Measurements from ENCODE around the gene GZMM.

The GZMM gene

GRCh38 chr19:533364-534058 is 10.3 kb upstream of the GZMM start:
- TF ChIP-seq TAF1 (IDR thresholded peaks at IDR 0.05; ENCODE audit: low read depth, low read length): no peak
- TF ChIP-seq POLR2AphosphoS5 (IDR thresholded peaks at IDR 0.05; ENCODE audit: low read depth, low read length): no peak
- no peak for TF ChIP-seq POU2F2 (IDR thresholded peaks at IDR 0.05; ENCODE audit: low read depth, low read length)
- no peak for TF ChIP-seq POLR2A (IDR thresholded peaks at IDR 0.05; ENCODE audit: low read depth, low read length)
- TF ChIP-seq PAX5 (IDR thresholded peaks at IDR 0.05; ENCODE audit: insufficient read depth, low read length, severe bottlenecking): no peak
- TF ChIP-seq SPI1 (IDR thresholded peaks at IDR 0.05; ENCODE audit: low read depth, low read length): no peak
- DNase-seq (ENCODE audit: insufficient read length, low spot score) (no peak), FAIRE-seq (no peak)

DNA sequence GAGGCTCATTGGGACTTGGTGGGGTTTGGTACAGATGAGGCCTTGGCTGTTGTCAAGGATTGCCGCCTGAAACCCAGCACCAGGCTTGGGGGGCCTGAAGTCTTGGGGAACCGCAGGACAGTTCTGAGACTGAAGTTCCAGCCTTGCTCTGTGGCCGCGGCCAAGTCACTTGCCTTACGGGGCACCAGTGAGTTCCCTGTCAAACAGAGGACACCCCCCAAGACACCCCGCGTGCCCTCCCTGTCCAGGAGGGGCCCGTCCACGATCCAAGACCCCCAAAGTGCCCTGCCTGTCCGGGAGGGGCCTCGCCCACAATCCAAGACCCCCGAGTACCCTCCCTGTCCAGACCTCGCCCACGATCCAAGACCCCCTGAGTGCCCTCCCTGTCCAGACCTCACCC is 9.8 kb upstream of the GZMM start:
- DNase-seq (ENCODE audit: insufficient read length, low spot score): no peak
- TF ChIP-seq PAX5 (IDR thresholded peaks at IDR 0.05; ENCODE audit: insufficient read depth, low read length, severe bottlenecking) (no peak), SPI1 (IDR thresholded peaks at IDR 0.05; ENCODE audit: low read depth, low read length) (no peak), TAF1 (IDR thresholded peaks at IDR 0.05; ENCODE audit: low read depth, low read length) (no peak), POLR2AphosphoS5 (IDR thresholded peaks at IDR 0.05; ENCODE audit: low read depth, low read length) (no peak), POU2F2 (IDR thresholded peaks at IDR 0.05; ENCODE audit: low read depth, low read length) (no peak), POLR2A (IDR thresholded peaks at IDR 0.05; ENCODE audit: low read depth, low read length) (no peak)
- no peak for FAIRE-seq

- no peak for TF ChIP-seq POU2F2 (IDR thresholded peaks at IDR 0.05; ENCODE audit: low read depth, low read length)
- TF ChIP-seq PAX5 (IDR thresholded peaks at IDR 0.05; ENCODE audit: insufficient read depth, low read length, severe bottlenecking): no peak
- no peak for TF ChIP-seq SPI1 (IDR thresholded peaks at IDR 0.05; ENCODE audit: low read depth, low read length)
- no peak for TF ChIP-seq POLR2AphosphoS5 (IDR thresholded peaks at IDR 0.05; ENCODE audit: low read depth, low read length)
- TF ChIP-seq POLR2A (IDR thresholded peaks at IDR 0.05; ENCODE audit: low read depth, low read length): no peak
- no peak for TF ChIP-seq TAF1 (IDR thresholded peaks at IDR 0.05; ENCODE audit: low read depth, low read length)
- DNase-seq (ENCODE audit: insufficient read length, low spot score): no peak
- FAIRE-seq: no peak
Measured at GRCh38 chr19:535017-535835, 8.6 kb upstream of the GZMM start.

GRCh38 chr19:536031-536880 is 7.6 kb upstream of the GZMM start:
- FAIRE-seq (no peak), DNase-seq (ENCODE audit: insufficient read length, low spot score) (no peak)
- TF ChIP-seq TAF1 (IDR thresholded peaks at IDR 0.05; ENCODE audit: low read depth, low read length) (no peak), POU2F2 (IDR thresholded peaks at IDR 0.05; ENCODE audit: low read depth, low read length) (no peak)

GRCh38 chr19:536881-537404 is 6.9 kb upstream of the GZMM start:
- FAIRE-seq (no peak), DNase-seq (ENCODE audit: insufficient read length, low spot score) (no peak)
- TF ChIP-seq POLR2A (IDR thresholded peaks at IDR 0.05; ENCODE audit: low read depth, low read length): no peak
- no peak for TF ChIP-seq TAF1 (IDR thresholded peaks at IDR 0.05; ENCODE audit: low read depth, low read length)
- no peak for TF ChIP-seq PAX5 (IDR thresholded peaks at IDR 0.05; ENCODE audit: insufficient read depth, low read length, severe bottlenecking)

DNA sequence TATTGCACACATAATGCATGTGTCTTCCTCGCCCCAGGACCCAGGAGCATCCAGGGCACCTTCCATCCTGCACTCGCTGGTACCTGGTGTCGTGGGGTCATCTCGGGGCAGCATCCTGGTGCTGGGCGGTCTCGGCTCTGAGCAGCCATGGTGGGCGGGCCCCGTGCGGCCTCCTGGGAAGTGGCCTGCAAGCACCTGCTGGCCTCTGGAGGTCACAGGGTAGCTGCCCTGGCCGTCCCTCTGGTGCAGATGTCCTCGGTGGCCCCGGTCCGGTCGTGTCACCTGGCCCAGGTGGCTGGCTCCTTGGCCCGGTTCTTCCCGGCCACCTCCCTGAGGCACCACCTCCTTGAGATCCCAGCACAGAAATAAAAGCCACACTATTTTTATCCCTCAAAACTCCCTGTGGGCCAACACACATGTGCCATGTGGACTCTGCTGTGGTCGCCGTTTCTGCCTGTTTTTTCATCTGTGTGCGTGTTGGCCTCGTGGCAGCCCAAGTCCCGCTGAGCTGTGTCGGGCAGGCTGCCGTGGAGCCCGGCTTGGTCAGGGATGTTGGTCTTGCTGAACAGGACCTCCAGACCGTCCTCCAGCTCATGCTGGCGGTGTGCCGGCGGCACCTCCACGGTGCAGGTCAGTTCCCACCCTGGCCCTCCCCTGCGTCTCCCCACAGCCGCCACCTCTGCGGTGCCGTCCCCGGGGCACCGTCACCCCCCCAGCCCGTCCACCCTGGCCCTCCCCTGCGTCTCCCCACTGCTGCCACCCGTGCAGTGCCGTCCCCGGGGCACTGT is 5.0 kb upstream of the GZMM start:
- no peak for DNase-seq (ENCODE audit: insufficient read length, low spot score)
- TF ChIP-seq SPI1 (IDR thresholded peaks at IDR 0.05; ENCODE audit: low read depth, low read length): no peak
- TF ChIP-seq POLR2A (IDR thresholded peaks at IDR 0.05; ENCODE audit: low read depth, low read length): no peak
- no peak for TF ChIP-seq POU2F2 (IDR thresholded peaks at IDR 0.05; ENCODE audit: low read depth, low read length)
- no peak for TF ChIP-seq TAF1 (IDR thresholded peaks at IDR 0.05; ENCODE audit: low read depth, low read length)
- TF ChIP-seq PAX5 (IDR thresholded peaks at IDR 0.05; ENCODE audit: insufficient read depth, low read length, severe bottlenecking): no peak
- no peak for TF ChIP-seq POLR2AphosphoS5 (IDR thresholded peaks at IDR 0.05; ENCODE audit: low read depth, low read length)
- FAIRE-seq: no peak

DNA sequence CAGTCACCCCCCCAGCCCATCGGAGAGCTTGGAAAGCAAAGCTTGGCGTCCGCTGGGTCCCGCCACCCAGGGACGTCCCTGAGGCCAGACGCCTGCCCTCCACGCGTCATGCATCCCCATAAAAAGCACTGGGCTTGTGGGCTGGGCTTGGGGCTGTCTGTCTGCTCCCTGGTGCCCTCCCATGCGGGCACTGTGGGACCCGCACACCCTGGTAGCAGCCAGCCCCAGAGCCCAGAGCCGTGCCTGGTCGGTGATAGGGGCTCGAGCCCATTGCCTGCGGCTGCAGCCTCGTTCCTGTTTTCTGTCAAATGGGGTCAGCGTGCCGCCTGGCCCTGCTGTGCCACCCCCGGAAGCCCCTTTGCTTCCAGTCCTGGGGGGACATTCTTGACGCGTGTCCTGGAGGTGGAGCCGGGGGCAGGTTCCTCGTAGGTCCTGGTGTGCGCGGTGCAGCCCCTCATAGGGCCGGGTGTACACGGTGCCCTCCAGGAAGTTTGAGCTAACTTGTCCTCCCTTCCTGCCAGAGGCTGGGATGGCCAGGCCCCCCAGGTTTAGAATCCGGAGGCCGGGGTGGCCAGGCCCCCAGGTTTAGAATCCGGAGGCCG is 4.3 kb upstream of the GZMM start:
- TF ChIP-seq POLR2AphosphoS5 (IDR thresholded peaks at IDR 0.05; ENCODE audit: low read depth, low read length) (no peak), POU2F2 (IDR thresholded peaks at IDR 0.05; ENCODE audit: low read depth, low read length) (no peak), SPI1 (IDR thresholded peaks at IDR 0.05; ENCODE audit: low read depth, low read length) (no peak), POLR2A (IDR thresholded peaks at IDR 0.05; ENCODE audit: low read depth, low read length) (no peak), TAF1 (IDR thresholded peaks at IDR 0.05; ENCODE audit: low read depth, low read length) (no peak), PAX5 (IDR thresholded peaks at IDR 0.05; ENCODE audit: insufficient read depth, low read length, severe bottlenecking) (no peak)
- DNase-seq (ENCODE audit: insufficient read length, low spot score): no peak
- no peak for FAIRE-seq

GRCh38 chr19:540867-541637 is 2.8 kb upstream of the GZMM start:
- DNase-seq (ENCODE audit: insufficient read length, low spot score): no peak
- no peak for TF ChIP-seq TAF1 (IDR thresholded peaks at IDR 0.05; ENCODE audit: low read depth, low read length)
- no peak for TF ChIP-seq POLR2A (IDR thresholded peaks at IDR 0.05; ENCODE audit: low read depth, low read length)
- TF ChIP-seq POLR2AphosphoS5 (IDR thresholded peaks at IDR 0.05; ENCODE audit: low read depth, low read length): no peak
- no peak for TF ChIP-seq SPI1 (IDR thresholded peaks at IDR 0.05; ENCODE audit: low read depth, low read length)
- TF ChIP-seq PAX5 (IDR thresholded peaks at IDR 0.05; ENCODE audit: insufficient read depth, low read length, severe bottlenecking): no peak
- no peak for TF ChIP-seq POU2F2 (IDR thresholded peaks at IDR 0.05; ENCODE audit: low read depth, low read length)
- no peak for FAIRE-seq
